NAMALWA (cell line): ENCODE results near the gene CAPN12.

ENCODE experiments used
- DNase-seq: peaks from one replicate; pipeline ENCODE4 v3.0.0-alpha.2; 2015; ENCODE audit warnings: low spot score

CAPN12 gene

DNA sequence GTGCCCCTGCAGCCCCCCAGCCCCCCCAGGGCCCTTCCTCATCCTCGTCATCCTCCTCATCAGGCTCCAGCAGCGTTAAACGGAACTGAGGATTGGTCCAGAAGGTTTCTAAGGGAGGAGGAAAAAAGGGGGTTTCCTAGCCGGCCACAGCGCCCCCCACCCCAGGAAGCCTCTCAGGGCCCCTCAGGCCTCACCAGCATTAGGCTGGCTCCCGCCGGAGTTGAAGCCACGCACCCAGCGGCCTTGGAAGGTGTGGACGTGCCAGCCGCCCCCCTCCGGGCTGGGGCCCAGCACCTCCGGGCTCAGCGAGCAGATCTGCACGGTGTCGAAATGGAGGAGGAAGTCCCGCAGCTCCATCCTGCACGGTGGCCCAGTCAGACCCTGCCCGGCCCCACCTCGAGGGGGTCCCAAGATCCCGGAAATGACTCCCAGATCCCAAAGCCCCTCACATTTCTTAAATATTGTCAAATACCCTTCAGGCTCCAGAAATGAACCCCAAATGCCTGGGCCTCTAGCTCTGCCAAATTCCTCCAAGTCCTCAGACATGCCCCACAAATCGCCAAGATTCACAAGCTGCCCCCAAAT, 6.9 kb downstream of the CAPN12 start:
- no peak for DNase-seq

DNA sequence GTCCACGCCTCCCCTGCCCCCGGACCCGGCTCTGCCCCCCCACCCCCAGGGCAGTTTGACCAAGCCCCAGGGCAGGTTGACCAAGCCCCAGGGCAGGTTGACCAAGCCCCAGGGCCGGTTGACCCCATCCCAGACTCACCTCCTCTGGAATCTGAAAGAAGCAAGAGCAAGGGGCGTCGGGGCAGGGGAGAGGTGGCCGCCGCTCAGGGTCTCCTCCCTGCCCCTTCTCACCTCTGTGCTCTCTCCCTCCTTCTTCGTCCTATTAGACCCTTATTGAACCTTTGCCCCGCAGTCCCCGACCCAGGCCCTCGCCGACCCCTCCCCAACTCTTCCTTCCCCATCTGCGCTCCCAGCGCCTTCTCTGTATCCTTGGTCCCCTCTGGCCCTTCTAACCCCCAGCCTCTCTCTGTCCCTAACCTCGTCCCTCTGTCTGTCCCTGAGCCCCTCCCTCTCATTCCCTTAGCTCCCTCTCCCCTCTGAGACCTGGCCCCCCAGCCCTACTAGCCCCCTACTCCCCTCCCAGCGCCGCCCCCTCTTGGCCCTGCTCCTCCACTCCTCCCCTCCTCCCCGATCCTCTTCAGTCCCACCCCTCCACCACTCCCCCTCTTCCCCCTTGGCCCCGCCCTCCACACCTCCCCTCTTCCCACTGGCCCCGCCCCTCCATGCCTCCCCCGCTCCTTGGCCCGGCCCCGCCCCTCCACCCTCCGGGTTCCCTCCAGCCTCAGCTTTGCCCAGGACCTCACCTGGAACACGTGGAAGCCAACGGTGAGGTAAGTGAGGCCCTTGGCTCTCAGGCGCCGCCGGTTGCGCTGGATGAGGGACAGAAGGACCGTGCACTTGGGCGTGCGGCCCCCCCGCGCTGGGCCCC, 7.6 kb downstream of the CAPN12 start:
- DNase-seq: no peak

DNA sequence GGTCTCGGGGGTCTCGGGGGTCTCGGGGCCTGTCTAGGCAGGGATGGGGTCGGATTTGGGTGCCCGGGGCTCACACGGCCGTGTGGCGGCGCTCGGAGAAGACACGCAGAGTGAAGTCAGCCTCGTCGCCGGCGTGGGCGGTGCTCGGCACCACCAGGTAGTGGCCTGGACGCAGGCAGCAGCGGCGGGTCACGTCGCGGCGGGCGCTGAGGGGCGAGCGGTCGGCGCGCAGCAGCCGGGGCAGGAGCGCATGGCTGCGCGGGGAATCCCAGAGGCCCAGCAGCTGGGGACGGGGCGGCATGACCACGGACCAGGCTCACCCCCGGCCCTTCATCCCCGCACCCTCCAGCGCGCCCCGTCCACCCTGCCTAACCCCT, 8.2 kb downstream of the CAPN12 start:
- DNase-seq: no peak

DNA sequence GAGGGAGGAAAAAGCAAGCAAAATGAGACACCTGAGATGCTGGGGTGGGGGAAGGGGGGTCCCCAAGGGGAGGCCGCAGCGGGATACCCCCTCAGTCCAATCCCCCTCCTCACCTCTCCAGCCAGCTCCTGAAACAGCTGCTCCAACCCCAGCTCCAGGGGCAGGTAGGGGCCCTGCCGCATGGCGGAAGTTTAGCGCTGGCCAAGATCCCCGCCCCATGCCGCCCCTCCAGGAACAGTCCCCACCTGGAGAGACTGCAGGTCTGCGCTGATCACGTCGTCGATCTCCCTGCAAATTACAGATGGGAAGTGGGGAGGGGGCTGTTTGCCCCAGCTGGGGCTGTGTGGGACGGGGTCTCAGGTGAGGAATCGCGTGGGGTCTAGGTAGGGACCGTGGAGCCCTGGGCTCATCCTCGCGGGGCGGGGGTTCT, 9.0 kb downstream of the CAPN12 start:
- DNase-seq: no peak

DNA sequence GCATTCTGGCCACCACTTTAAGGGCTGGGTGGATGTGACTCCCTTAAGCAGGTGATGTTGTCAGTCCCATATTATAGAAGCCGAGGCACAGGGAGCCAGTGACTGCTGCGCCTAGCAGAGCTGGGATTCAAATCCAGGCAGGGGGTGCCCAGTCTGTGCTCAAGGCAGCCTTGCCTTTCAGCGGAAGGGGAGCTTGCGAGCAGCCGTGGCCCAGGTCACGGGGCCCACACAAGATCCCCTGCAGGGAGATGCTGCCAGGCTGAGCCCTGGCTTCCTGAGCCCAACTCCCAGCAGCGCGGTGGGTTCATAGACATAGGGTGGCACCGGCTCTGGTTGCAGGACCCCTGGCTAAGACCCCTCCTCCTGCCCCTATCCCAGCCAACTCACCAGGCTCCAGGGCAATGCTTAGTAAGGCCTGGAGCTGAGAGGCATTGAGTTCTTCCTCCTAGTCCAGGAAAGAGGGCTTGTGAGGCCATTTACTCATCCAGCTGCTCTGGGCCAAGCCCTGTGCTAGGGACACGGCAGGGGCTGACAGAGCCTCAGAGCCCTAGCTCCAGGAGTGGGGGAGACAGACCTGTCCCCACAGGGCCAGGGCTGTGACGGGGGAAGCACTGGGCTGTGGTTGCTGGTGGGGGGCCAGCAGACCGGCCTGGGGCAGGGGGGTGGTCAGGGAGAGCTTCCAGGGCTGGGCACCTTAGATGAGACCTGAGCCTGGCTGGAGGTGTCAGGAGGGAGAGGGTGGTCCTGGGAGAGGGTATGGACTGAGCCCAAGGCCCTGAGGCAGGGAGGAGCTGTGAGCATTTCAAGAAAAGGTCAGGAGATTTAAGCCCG, 9.6 kb downstream of the CAPN12 start:
- peak; percentile 48 for DNase-seq

DNA sequence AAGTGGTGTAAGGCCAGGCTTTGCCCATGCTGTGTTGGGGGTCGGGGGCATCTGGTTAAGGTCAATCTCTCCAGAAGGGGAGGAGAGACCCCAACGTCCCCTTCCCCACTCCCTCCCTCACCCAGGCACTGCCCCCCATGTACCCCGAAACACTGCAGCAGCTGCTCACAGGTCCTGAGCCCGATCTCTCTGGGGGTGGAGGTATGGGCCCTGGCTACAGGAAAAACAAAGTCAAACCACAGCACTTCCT, 10.2 kb downstream of the CAPN12 start:
- no peak for DNase-seq

DNA sequence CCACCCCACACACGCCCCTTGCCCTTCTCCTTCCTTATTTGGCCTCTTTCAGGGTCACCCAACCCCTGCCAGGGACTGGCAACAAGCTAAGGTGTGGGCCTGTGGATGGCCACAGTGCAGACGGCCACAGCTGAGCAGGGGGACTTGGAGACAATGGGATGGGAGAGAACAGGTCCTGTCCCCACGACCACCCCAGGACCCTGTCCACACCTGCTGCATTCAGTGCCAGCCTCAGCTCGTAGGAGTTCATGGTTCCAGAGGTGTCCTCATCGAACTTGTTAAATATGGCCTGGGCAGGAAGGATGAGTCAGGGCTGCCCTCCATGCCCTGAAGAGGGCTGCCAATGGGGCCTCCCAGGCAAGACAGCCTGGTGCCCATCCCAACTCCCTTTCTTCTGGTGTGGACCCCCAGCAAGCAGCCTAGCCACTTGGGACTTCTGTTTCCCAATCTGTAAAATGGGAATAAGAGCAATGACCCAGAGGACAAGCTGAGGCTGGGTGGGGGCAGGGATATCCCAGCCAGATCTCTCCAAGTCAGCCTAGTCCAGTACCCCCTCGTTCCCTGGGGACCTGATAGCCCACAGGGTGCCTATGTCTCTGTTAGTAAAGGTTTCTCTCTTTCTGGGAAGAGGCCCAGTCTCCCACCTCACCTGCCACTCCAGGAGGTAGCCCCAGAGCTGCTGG, 10.6 kb downstream of the CAPN12 start:
- DNase-seq: no peak

DNA sequence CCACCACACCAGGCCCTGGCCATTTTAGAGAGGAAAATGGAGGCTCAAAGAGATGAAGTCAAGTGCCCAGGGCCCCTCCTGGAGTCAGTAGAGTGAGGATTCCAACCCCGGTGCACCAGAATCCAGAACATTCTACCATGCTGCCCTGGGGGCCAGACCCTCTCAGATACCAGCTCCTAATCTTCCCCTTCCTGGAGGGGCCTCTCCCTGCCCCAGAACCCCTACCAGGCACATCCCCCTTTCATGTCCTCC, 11.1 kb downstream of the CAPN12 start:
- no peak for DNase-seq

DNA sequence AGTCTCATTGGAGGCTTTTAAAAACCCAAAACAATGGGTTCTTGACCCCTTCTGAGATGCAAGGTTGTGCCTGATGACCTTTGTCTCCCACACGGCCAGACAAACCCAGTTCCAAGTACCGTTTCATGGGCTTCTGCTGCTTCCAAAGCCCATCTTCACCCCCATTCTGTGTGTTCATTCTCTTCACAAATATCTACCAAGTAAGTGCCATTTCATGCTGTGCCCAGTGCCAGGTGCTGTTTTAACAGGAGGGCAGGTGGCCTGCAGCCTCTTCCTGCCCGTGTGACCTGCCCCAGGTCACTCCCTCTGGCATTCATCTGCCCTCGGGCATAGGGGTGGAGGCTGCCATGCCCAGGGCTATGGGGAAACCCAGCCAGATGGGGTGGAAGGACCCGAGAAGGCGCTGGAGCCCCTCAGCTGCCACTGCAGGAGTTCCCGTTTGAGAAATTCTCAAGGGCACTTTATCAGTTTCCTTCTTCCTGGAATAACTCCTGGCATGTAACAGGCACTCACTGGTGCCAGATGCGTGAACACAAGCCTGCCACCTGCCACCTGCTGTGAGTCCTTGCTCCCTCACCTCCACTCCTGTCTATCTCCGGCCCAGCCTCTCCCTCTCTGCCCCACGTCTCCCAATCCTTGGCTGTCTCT, 12.5 kb downstream of the CAPN12 start:
- DNase-seq: no peak

DNA sequence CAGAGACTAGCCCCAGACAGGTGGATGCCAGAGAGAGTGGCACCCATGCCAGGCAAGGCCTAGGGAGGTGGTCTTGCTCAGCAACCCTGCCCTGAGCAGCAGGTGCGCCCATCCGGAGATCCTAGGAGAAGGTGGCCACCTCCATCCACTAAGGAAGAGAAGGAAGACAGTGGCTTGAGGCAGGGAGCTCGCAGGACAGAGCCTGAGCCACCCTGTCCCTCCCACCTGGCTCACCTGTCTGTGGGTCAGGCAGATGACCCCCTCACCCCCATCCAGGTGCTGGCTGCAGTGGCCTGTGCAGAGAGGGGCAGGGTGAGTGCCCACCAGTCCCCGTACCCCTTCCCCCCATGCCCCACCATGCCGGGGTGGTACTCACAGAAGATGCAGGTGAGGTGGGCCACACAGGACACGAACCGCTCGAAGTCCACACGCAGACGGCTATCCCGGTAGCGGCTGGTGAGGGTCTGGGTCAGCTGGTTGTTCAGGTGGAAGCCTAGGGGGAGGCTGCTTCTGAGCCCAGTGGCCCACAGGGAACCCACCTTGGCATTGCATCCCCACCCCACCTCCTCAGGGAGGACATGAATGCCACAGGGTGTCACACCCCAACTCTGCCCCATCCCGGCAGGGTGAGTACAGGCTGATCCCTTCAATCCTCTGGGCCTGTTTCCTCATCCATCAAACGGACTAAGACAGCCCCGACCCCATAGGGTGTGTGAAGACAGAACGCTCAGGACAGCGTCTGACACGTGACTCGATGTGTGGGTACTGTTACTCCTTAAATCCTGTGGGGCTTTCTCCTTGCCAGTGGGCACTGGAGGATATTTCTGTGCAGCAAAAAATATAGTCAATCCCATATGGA, 13.3 kb downstream of the CAPN12 start:
- DNase-seq: no peak

DNA sequence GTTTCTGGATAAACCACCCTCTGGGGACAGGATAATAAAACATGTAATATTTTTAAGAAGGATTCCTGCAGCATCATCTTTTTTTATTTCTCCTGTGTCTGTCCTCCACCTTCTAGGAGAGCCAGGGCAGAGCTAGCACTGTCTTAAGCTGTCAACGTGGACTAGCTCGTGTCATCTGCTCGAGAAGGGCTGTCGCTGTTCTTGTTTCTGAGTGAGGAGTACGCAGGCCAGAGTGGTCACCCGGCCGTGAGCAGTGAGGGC, 13.9 kb downstream of the CAPN12 start:
- DNase-seq: no peak

DNA sequence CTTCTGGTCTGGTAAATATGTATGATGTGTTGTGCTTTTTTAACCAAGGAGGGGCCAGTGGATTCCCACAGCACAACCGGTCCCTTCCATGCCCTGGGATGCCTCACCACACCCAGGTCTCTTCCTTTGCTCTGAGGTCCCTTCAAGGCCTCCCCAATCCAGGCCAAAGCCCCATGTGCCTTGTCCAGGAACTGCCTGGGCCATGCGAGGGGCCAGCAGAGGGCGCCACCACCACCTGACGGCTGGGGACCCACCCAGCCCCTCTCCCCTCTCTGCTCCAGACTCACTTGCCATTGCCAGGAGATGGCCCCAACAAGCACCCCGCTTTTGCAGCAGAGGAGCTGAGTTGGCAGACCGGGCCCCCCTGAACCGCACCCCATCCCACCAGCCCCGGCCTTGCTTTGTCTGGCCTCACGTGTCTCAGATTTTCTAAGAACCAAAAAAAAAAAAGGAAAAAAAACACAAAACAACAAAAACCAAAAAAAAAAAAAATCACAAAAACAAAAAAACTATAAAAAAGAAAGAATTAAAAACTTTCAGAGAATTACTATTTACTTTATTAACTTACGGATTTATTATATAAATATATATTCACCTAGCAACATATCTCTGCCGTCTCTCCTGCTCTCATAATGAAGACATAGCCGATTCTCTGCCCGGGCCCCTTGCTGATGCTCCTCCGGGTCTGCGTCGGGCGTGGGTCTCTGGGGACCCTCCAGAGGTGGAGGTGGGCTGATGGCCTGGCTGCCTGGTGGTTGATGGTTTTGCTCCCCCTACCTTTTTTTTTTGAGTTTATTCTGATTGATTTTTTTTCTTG, 14.4 kb downstream of the CAPN12 start:
- DNase-seq: peak; percentile 79

DNA sequence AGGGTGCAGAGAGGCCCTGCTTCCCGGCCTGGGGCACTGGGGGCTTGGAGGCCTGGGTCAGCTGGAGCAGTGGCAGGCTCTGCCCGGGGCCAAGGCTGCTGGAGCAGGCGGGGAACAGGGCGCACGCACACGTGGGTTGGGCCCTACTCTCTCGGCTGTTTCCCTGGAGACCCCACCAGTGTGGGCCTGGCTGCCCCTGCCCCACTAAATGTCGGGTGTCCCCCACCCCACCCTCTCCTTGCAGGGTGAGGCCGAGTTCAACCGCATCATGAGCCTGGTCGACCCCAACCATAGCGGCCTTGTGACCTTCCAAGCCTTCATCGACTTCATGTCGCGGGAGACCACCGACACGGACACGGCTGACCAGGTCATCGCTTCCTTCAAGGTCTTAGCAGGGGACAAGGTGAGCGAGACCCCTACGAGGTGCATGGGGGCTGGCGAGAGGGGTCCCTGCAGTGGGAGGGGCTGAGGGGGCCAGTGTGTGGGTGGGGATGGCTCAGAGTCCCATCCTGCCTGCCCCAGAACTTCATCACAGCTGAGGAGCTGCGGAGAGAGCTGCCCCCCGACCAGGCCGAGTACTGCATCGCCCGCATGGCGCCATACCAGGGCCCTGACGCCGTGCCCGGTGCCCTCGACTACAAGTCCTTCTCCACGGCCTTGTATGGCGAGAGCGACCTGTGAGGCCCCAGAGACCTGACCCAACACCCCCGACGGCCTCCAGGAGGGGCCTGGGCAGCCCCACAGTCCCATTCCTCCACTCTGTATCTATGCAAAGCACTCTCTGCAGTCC, 15.3 kb downstream of the CAPN12 start:
- no peak for DNase-seq

DNA sequence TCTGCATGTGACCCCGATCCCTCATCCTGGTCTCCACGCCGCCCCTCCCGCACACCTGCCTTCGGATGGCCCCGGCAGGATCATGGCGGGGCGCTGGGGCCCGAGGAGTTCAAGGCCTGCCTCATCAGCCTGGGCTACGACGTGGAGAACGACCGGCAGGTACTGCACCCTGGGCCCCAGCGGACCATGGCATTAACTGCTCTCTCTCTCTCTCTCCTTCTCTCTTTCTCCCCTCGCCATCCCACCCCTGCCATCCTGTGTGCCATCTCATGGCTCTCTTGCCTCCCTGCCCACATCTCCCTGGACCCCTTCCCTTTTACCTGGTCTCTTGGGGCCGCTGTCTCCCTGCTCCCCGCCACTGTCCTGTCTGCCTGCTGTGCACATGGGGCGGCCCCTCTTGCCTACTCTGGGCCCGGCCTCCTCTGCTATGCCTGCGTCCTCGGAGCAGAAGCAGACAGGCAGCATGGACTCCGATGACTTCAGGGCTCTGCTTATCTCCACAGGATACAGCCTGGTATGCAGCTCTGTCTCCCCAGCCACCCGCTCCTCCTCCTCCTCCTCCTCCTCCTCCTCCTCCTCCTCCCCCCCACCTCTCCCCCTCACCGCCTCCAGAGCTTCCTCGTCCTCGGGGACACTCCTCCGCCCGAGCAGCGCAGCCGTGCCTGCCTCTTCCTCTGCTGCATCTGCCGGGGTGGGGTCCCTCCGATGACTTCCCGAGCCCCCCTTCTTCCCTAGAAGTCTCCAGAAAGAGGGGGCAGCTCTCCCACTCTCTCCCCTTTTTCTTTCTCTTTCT, 16.2 kb downstream of the CAPN12 start:
- DNase-seq: no peak

DNA sequence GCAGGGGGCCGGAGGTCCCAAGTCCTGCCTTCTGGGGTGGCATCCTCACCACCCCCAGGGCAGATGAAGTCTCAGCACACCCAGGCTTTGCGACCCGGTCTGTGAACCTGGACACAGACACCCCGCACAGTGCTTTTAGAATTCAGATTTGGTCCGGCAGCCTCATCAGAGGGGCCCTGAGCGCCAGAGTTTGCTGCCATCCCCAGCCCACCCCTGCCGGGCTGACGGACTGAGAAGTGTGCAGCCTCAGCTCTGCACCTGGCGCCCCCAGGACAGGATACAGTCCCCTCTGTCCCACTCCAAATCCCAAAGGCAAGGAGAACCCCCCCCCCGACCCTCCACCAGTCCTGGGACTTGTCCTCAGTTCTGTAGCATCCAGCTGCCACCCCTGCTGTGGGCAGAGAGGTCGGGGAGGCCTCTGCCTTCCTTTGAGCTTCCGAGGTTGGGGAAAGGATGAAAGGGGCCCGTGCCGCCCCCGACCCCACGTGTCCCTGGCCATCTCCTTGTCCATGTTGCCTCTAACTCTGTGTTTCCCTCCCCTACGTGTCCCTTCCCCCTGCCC, 16.9 kb downstream of the CAPN12 start:
- no peak for DNase-seq

DNA sequence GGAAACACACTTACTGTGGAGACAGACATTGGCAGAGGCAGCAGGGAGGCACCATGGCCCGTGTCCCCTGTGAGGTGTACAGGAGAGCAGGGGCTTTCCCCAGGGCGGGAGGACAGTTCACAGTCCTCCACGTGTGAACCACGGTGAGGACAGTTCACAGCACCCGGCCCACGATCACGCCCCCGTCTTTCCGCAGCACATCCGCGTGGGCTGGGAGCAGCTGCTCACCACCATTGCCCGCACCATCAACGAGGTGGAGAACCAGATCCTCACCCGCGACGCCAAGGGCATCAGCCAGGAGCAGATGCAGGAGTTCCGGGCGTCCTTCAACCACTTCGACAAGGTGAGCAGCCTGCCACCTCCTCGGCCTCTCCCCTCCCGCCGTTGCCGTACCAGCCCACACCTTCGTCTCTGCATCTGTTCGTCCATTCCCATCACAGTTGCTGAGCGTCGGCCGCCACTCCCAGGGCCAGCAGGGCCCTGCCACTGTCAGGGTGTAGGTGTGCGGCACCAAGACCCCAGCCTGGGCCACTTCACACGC, 17.4 kb downstream of the CAPN12 start:
- DNase-seq: no peak

DNA sequence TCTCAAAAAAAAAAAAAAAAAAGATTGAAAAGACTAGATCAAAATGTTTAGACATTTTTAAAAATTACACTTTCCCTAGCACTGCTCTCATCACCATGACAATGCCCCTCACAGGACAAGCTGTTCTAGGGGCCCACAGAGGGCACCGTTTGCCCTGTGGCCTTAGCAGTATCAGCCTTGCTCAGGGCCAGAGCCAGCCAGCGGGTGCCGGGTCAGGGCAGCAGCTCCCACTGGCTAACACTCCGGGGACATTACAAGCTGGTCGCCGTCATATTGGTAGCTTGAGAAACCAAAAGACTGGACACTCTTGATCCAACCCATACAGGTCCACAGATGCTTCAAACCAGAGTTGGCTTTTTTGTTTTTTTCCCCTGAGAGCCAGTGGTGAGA, 18.0 kb downstream of the CAPN12 start:
- DNase-seq: no peak

DNA sequence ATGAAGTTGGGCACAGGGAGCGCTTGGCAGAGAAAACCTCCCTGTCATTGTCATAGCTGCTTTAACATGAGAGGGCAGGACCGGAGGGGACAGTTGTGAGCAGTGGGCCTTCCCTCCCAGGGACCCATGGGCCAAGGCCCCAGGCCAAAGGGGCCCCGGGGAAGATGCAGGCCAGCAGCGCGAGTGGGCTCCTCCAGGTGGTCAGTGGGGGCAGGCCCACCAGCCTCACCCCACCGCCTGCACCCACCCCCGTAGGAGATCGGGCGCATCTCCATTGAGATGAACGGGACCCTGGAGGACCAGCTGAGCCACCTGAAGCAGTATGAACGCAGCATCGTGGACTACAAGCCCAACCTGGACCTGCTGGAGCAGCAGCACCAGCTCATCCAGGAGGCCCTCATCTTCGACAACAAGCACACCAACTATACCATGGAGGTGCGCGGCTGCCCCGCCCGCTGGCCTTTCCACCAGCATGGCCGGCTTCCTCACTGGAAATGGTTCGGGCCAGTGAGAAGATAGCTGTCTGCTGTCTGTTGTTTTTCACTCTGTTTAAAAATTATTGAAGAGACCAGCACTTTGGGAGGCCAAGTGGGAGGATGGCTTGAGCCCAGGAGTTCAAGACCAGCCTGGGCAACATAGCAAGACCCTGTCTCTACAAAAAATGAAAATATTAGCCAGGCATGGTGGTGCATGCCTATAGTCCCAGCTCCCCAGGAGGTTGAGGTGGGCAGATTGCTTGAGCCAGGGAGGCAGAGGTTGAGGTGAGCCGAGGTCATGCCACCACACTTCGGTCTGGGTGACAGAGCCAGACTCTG, 18.6 kb downstream of the CAPN12 start:
- DNase-seq: no peak
